Measurements from ENCODE around the gene TRPT1. TPM values are rescaled to one million over a fixed set of nuclear protein-coding genes. Genes with fewer than 3 reads are reported as not detected.

TRPT1 gene
- total RNA-seq, 1 experiment from 2014 or later = 66.1 TPM

DNA sequence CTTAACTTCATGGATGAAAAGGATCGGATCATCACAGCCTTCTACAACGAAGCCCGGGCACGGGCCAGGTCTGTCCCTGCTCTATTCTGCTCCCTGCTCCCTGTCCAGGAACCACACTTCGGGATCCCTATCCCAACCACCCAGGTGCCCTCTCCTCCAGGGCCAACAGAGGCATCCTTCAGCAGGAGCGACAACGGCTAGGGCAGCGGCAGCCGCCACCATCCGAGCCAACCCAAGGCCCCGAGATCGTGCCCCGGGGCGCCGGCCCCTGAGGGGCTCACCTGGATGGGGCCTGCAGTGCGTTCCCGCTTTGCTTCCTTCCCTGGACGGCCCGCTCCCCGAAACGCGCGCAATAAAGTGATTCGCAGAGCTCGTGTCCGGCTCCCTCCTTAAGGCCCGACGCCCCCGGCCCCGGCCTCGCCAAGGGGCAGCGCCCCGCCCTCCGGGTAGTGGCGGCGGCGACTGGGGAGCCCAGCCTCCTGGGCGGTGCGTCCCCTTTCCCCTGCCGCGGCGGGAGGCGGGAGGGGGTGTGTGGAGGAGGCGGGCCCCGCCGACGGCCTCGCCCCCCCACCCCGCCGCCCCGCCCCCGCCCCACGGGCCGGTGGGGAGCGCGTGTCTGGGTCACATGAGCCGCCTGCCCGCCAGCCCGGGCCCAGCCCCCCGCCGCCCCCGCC lies 8.1 kb upstream of the TRPT1 start, which contains the start of gene VEGFB:
Gene VEGFB (plus strand): TSS at position 672 of the 674 bp plus-strand sequence. CDS start 250 bp downstream, outside the sequence.
- Histone ChIP-seq H3K4me3 (ENCODE audit: low read depth in 2 of 2, low read length in 2 of 2) (peak within 1 kb of the TSS; percentile 61 to 75), H3K27ac (ENCODE audit: low read length) (peak within 1 kb of the TSS; percentile 70), H3K27me3 (ENCODE audit: control insufficient read depth, insufficient read depth, low read length) (no peaks in the 10 kb centered on the region), H3K9me3 (ENCODE audit: control insufficient read depth, insufficient read depth, low read depth, low read length) (no peaks in the 10 kb centered on the region), H3K36me3 (ENCODE audit: control insufficient read depth, insufficient read depth, low read length) (no peaks in the 10 kb centered on the region; the same call in 1 of the 2 replicates), H3K4me1 (ENCODE audit: control insufficient read depth, insufficient read depth, low read length) (peaks cover 41% of the 10 kb centered on the region)
- BruUV-seq (replicated peaks) = no TSS peak
- intact Hi-C loops (cut with micrococcal nuclease; ENCODE audit: unreplicated experiment) (no loop called here), in situ Hi-C loops (cut with HindIII; ENCODE audit: low pct_unique_long_range_greater_than_20kb, low sequenced_read_pairs) (no loop called here)
- peak; percentile 75 for ATAC-seq
- no peak for DNase-seq (ENCODE audit: low read depth, low spot score)
- CTCF ChIA-PET = no interaction called here
- POLR2A ChIA-PET = interaction anchor here (0.6 kb wide), 1 partner anchor 84 kb away, joined by 6 read pairs; no protein-coding TSS in a partner anchor
- TF ChIP-seq SIN3A (IDR thresholded peaks at IDR 0.05; ENCODE audit: borderline replicate concordance, insufficient read depth, low read depth, low read length) (peak; percentile 39; the same call in 1 of the 2 replicates), TCF7L2 (IDR thresholded peaks at IDR 0.05; ENCODE audit: low read depth, low read length) (no peak; the same call in 1 of the 2 replicates), POLR2AphosphoS5 (IDR thresholded peaks at IDR 0.05; ENCODE audit: low read depth, low read length) (no peak)
- TF ChIP-seq, protein P1, sequence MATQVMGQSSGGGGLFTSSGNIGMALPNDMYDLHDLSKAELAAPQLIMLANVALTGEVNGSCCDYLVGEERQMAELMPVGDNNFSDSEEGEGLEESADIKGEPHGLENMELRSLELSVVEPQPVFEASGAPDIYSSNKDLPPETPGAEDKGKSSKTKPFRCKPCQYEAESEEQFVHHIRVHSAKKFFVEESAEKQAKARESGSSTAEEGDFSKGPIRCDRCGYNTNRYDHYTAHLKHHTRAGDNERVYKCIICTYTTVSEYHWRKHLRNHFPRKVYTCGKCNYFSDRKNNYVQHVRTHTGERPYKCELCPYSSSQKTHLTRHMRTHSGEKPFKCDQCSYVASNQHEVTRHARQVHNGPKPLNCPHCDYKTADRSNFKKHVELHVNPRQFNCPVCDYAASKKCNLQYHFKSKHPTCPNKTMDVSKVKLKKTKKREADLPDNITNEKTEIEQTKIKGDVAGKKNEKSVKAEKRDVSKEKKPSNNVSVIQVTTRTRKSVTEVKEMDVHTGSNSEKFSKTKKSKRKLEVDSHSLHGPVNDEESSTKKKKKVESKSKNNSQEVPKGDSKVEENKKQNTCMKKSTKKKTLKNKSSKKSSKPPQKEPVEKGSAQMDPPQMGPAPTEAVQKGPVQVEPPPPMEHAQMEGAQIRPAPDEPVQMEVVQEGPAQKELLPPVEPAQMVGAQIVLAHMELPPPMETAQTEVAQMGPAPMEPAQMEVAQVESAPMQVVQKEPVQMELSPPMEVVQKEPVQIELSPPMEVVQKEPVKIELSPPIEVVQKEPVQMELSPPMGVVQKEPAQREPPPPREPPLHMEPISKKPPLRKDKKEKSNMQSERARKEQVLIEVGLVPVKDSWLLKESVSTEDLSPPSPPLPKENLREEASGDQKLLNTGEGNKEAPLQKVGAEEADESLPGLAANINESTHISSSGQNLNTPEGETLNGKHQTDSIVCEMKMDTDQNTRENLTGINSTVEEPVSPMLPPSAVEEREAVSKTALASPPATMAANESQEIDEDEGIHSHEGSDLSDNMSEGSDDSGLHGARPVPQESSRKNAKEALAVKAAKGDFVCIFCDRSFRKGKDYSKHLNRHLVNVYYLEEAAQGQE (IDR thresholded peaks at IDR 0.05; ENCODE audit: insufficient read depth in 1 of 2, low read depth in 2 of 2, low read length in 1 of 2) = no peak
- TF ChIP-seq, protein P2, sequence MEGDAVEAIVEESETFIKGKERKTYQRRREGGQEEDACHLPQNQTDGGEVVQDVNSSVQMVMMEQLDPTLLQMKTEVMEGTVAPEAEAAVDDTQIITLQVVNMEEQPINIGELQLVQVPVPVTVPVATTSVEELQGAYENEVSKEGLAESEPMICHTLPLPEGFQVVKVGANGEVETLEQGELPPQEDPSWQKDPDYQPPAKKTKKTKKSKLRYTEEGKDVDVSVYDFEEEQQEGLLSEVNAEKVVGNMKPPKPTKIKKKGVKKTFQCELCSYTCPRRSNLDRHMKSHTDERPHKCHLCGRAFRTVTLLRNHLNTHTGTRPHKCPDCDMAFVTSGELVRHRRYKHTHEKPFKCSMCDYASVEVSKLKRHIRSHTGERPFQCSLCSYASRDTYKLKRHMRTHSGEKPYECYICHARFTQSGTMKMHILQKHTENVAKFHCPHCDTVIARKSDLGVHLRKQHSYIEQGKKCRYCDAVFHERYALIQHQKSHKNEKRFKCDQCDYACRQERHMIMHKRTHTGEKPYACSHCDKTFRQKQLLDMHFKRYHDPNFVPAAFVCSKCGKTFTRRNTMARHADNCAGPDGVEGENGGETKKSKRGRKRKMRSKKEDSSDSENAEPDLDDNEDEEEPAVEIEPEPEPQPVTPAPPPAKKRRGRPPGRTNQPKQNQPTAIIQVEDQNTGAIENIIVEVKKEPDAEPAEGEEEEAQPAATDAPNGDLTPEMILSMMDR (IDR thresholded peaks at IDR 0.05) = no peak

DNA sequence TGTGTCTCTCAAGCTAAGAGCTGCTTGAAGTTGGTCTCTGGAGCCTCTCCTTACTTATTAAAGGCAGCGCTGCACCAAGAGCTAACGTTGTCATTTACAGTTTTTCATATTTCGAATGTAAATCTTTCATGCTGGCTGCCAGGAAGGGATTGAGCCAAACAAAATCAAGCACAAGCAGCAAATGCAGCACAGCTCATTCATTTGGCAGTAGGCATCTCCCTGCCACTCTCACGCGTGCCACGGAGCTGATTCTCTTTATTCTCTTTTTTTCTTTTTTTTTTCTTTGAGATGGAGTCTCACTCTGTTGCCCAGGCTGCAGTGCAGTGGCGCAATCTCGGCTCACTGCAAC lies 7.0 kb upstream of the TRPT1 start:
- no peak for ATAC-seq
- Histone ChIP-seq H3K4me1 (ENCODE audit: control insufficient read depth, insufficient read depth, low read length) (peaks cover 44% of the 10 kb centered on the region), H3K36me3 (ENCODE audit: control insufficient read depth, insufficient read depth, low read length) (no peaks in the 10 kb centered on the region; the same call in 1 of the 2 replicates), H3K9me3 (ENCODE audit: control insufficient read depth, insufficient read depth, low read depth, low read length) (no peaks in the 10 kb centered on the region), H3K27ac (ENCODE audit: low read length) (peak overlapping the region; percentile 48; the same call in 1 of the 2 replicates), H3K4me3 (ENCODE audit: low read depth in 2 of 2, low read length in 2 of 2) (no peak overlapping the region), H3K27me3 (ENCODE audit: control insufficient read depth, insufficient read depth, low read length) (no peaks in the 10 kb centered on the region)
- no peak for DNase-seq (ENCODE audit: low read depth, low spot score)
- BruUV-seq (replicated peaks) = TSS peak; percentile 80
- CTCF ChIA-PET = no interaction called here
- POLR2A ChIA-PET = no interaction called here
- in situ Hi-C loops (cut with HindIII; ENCODE audit: low pct_unique_long_range_greater_than_20kb, low sequenced_read_pairs) = no loop called here
- TF ChIP-seq, protein P1 (IDR thresholded peaks at IDR 0.05; ENCODE audit: insufficient read depth in 1 of 2, low read depth in 2 of 2, low read length in 1 of 2) = no peak
- TF ChIP-seq, protein P2 (IDR thresholded peaks at IDR 0.05) = no peak
- TF ChIP-seq POLR2AphosphoS5 (IDR thresholded peaks at IDR 0.05; ENCODE audit: low read depth, low read length) (no peak), TCF7L2 (IDR thresholded peaks at IDR 0.05; ENCODE audit: low read depth, low read length) (no peak), SIN3A (IDR thresholded peaks at IDR 0.05; ENCODE audit: borderline replicate concordance, insufficient read depth, low read depth, low read length) (no peak)
- intact Hi-C loops (cut with micrococcal nuclease; ENCODE audit: unreplicated experiment) = no loop called here

Measured in Panc1 (cell line).